ENCODE measurements around the gene PGGHG.

PGGHG gene

DNA sequence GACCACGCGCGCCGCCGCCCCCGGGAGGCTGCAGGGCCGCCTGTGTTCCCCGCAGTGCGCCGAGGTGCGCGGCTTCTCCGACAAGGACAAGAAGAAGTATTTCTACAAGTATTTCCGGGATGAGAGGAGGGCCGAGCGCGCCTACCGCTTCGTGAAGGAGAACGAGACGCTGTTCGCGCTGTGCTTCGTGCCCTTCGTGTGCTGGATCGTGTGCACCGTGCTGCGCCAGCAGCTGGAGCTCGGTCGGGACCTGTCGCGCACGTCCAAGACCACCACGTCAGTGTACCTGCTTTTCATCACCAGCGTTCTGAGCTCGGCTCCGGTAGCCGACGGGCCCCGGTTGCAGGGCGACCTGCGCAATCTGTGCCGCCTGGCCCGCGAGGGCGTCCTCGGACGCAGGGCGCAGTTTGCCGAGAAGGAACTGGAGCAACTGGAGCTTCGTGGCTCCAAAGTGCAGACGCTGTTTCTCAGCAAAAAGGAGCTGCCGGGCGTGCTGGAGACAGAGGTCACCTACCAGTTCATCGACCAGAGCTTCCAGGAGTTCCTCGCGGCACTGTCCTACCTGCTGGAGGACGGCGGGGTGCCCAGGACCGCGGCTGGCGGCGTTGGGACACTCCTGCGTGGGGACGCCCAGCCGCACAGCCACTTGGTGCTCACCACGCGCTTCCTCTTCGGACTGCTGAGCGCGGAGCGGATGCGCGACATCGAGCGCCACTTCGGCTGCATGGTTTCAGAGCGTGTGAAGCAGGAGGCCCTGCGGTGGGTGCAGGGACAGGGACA, 8.0 kb upstream of the PGGHG start:
- no peak for DNase-seq (ENCODE audit: low read depth, low spot score)
- no peak overlapping the region for H3K4me3 ChIP-seq (ENCODE audit: low read depth, low read length)
- in situ Hi-C loops (cut with HindIII; ENCODE audit: low sequenced_read_pairs), result no loop called here
- TF ChIP-seq, protein P1, sequence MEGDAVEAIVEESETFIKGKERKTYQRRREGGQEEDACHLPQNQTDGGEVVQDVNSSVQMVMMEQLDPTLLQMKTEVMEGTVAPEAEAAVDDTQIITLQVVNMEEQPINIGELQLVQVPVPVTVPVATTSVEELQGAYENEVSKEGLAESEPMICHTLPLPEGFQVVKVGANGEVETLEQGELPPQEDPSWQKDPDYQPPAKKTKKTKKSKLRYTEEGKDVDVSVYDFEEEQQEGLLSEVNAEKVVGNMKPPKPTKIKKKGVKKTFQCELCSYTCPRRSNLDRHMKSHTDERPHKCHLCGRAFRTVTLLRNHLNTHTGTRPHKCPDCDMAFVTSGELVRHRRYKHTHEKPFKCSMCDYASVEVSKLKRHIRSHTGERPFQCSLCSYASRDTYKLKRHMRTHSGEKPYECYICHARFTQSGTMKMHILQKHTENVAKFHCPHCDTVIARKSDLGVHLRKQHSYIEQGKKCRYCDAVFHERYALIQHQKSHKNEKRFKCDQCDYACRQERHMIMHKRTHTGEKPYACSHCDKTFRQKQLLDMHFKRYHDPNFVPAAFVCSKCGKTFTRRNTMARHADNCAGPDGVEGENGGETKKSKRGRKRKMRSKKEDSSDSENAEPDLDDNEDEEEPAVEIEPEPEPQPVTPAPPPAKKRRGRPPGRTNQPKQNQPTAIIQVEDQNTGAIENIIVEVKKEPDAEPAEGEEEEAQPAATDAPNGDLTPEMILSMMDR (IDR thresholded peaks at IDR 0.05; ENCODE audit: low read depth, low read length), result no peak

DNA sequence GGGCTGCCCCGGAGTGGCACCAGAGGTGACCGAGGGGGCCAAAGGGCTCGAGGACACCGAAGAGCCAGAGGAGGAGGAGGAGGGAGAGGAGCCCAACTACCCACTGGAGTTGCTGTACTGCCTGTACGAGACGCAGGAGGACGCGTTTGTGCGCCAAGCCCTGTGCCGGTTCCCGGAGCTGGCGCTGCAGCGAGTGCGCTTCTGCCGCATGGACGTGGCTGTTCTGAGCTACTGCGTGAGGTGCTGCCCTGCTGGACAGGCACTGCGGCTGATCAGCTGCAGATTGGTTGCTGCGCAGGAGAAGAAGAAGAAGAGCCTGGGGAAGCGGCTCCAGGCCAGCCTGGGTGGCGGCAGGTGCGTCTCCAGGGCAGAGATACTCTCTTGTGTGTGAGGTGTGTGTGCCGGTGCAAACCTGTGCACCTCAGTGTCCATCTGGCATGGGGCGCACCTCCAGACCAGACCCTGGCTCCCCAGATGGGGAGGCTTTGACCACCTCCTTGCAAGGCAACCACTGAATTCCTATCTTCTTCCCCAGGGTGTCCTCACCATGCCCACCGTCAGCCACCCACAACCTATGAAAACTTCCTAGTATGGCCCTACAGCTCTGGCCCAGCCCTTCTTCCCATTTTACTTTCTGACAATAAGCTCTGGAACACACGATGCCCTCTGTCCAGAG, 7.3 kb upstream of the PGGHG start:
- in situ Hi-C loops (cut with HindIII; ENCODE audit: low sequenced_read_pairs), result no loop called here
- H3K4me3 ChIP-seq (ENCODE audit: low read depth, low read length), result no peak overlapping the region
- TF ChIP-seq, protein P1 (IDR thresholded peaks at IDR 0.05; ENCODE audit: low read depth, low read length), result no peak
- DNase-seq (ENCODE audit: low read depth, low spot score), result no peak

DNA sequence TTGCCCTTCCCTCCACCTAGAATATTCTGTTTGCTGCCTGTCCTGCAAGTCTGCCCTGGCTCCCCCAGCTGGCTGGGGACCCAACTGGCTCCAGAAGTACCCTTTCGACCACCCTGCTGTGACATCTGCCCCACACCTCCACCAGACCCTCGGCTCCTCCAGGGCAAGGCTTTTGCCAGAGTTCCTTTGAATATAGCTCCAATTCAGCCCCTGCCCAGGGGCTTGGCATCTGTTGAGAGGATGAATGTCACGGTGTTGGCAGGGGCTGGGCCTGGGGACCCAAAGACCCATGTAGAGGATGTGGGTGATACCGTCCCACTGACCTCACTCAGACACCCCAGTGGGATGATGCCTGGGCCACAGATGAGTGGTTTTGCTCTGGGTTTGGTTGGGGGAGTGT, 6.8 kb upstream of the PGGHG start:
- no peak for DNase-seq (ENCODE audit: low read depth, low spot score)
- TF ChIP-seq, protein P1 (IDR thresholded peaks at IDR 0.05; ENCODE audit: low read depth, low read length), result no peak
- in situ Hi-C loops (cut with HindIII; ENCODE audit: low sequenced_read_pairs), result no loop called here
- H3K4me3 ChIP-seq (ENCODE audit: low read depth, low read length), result no peak overlapping the region

DNA sequence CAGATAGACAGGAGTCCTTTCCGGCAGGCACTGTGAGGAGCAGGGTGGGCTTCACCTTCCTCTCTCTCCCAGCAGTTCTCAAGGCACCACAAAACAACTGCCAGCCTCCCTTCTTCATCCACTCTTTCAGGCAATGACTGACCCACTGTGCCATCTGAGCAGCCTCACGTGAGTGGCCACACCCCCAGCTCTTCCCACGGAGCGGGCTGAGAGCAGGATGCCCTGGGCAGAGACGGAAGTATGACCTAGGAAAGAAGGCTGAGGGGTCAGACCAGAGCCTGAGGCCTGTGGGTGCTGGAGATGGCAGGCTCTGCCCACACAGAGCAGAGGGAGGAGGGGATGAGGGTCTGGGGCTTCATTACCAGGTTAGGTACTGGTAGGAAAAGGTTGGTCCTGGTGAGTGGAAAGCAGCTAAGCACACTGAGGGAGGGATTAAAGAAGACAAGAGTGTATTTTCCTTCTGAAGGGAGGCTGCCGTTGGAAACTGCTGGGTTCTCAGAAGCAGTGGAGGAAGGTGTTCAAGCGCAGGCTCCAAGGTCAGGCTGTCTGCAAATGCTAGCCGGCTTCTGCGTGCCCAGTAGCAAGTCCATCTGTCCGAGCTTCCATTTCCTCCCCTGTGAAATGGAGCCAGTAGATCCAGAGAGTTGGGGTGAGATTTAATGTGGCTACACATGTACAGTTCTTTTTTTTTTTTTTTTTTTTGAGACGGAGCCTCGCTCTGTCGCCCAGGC, 6.1 kb upstream of the PGGHG start:
- no peak overlapping the region for H3K4me3 ChIP-seq (ENCODE audit: low read depth, low read length)
- DNase-seq (ENCODE audit: low read depth, low spot score), result no peak
- TF ChIP-seq, protein P1 (IDR thresholded peaks at IDR 0.05; ENCODE audit: low read depth, low read length), result no peak
- in situ Hi-C loops (cut with HindIII; ENCODE audit: low sequenced_read_pairs), result no loop called here

DNA sequence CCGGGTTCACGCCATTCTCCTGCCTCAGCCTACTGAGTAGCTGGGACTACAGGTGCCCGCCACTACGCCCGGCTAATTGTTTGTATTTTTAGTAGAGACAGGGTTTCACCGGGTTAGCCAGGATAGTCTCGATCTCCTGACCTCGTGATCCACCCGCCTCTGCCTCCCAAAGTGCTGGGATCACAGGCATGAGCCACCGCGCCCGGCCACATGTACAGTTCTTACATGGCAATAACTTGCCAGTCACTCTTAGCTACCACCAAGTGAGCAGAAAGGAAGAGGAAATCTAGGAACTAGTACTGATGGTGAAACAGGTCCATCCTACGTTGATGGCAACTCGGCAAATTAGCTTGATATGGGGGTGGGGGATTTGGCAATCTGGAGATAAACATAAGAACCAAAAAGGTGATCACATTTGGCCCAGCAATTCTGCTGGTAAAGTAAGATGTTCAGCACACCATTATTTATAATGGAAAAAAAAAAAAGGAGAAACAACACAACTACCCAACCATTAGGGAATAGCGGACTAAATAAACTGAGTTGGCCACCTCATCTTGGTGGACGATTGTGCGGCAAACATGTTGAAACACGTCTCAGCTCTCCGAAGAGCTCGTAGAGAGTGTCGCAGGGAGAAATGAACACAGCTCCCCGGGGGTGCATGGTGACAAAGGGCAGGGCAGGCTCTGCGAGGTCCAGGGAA, 5.4 kb upstream of the PGGHG start:
- TF ChIP-seq, protein P1 (IDR thresholded peaks at IDR 0.05; ENCODE audit: low read depth, low read length), result no peak
- in situ Hi-C loops (cut with HindIII; ENCODE audit: low sequenced_read_pairs), result no loop called here
- no peak overlapping the region for H3K4me3 ChIP-seq (ENCODE audit: low read depth, low read length)
- DNase-seq (ENCODE audit: low read depth, low spot score), result no peak
